ENCODE results near the gene TSPAN15.

Gene TSPAN15

DNA sequence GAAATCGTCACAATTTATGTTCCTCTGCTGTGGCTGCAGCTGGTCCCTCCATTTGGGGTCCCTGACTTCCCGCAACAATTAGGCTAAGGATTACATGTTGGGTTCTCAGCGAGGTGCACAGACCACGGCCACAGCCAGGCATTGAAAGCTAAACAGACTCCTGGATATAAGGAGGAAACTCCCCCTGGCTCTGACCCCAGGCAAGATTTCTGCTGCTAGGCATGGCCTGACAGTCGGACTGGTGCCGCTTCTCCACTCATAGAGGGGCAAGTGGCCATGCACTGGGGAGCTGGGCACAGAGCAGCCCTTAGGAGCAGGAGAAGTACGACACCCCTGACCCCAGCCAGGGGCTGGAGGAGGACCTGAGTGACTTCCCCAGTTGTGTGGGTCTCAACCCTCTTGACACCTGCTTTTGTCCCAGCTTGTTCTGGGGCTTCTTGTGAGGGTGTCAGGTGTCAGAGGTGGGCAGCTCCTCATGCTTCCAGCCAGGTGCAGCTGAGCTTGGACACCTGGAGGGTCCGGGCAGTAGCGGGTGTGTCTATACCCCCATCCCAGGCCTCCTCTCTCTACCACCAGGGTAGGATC, 38.3 kb downstream of the TSPAN15 start:
- FAIRE-seq = no peak

- no peak for FAIRE-seq
Observed at GRCh38 chr10:69490876-69491275, 39.6 kb downstream of the TSPAN15 start.

- no peak for FAIRE-seq
Observed at GRCh38 chr10:69491611-69492010, 40.3 kb downstream of the TSPAN15 start.

GRCh38 chr10:69492091-69492745, 41.0 kb downstream of the TSPAN15 start:
- FAIRE-seq = no peak

- no peak for FAIRE-seq
Observed at GRCh38 chr10:69492746-69493462, 41.6 kb downstream of the TSPAN15 start.

DNA sequence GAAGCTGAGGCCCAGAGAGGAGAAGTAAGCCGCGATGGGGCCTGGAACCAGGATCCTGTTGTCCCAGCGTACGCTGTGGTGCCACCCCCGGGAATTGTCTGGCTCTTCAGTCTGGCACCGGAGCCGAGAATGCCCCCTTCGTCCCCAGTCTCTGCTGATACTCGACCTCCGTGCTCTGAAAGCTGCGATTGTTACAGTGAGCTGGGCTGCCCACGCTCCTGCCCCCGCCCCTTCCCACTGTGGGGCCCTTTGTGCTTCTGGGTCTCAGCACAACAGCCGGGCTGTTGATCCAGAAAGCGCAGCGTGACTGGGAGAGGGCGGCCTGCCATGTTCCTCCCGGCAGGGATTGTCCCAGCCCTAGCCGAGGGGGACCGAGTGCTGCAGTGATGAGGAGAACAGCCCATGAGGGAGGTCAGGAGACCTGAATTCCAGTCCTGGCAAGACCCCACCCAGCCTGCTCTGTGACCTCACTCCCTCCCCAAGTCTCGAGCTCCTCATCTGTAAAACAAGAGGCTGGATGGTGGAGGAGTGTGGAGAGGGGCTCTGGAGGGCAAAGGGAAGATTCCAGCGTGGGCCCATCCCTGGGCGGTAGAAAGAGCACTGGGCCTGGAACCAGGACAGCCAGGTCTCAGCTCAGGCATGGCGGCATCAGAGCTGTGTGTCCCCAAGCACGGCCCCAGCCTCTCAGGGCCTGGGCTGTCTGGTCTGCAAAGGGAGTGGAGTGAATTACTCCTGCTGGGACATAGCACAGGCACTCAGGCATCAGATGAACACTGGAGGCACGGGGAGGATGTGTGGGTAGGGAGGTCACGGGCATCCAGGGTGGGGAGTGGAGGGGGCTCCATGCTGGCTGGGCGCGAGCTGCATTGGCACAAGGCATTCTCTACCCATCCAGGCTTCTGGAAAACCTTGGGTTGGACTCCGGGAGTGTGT, 43.6 kb downstream of the TSPAN15 start:
- no peak for FAIRE-seq

GRCh38 chr10:69495666-69496065, 44.4 kb downstream of the TSPAN15 start:
- FAIRE-seq = no peak

DNA sequence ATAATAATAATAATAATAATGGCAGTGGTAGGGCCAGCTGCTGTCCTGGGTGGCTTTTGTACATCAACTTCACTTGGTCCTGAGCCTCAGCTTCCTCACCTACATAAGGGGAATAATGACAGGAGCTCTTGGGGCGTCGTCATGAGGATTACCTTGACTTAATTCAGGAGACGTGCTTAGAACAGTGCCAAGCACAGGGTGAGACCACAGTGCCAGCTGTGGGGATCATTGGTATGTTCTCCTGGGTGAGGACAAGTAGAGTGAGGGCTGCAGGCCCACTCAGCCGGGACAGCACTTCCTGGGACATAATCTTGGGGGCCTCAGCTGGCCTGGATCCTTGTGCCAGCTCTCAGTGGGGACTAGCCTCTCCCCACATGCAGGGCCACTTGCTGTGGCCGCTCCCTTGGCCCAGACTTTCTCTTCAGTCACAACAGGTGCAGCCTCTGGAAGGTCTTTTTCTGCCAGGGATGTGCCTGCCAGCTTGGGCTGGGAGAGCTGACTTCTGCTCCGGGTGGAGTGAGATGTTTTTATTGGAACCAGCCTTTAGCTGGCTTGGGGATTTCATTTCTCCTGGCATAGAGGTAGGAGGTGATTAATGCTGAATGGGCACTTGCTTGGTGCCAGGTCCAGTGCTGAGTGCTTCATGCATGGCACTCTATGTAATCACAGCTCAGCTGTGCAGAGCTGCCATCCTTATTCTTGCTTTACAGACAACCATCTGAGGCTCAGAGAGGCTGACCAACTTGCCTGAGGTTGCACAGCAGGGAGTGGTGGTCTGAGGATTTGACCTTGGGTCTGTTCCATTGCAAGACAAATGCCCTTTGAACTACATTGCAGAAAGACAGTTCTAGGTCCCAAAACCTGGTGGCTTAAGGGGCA, 45.3 kb downstream of the TSPAN15 start:
- FAIRE-seq = no peak

DNA sequence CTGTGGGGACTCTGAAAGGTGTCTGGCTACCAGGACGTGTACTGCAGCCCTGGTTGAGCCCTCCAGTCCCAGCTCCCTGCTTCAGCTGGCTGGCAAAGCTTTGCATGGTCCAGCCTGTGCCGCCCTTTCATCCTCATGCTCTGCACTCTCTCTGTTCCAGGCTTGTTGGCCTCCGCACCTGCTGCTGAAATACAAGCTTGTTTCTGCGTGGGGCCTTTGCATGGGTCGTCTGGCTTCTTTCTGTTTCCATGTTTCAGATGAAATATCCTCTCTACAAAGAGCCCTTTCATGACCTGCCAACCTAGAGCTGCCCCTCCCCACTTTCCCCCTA, 45.9 kb downstream of the TSPAN15 start:
- FAIRE-seq = no peak

GRCh38 chr10:69497611-69498390, 46.5 kb downstream of the TSPAN15 start:
- FAIRE-seq = no peak

GRCh38 chr10:69498711-69499471, 47.6 kb downstream of the TSPAN15 start:
- FAIRE-seq = no peak

- FAIRE-seq = no peak
Observed at GRCh38 chr10:69499726-69500689, 48.7 kb downstream of the TSPAN15 start.

GRCh38 chr10:69500864-69501468, 49.7 kb downstream of the TSPAN15 start:
- no peak for FAIRE-seq

DNA sequence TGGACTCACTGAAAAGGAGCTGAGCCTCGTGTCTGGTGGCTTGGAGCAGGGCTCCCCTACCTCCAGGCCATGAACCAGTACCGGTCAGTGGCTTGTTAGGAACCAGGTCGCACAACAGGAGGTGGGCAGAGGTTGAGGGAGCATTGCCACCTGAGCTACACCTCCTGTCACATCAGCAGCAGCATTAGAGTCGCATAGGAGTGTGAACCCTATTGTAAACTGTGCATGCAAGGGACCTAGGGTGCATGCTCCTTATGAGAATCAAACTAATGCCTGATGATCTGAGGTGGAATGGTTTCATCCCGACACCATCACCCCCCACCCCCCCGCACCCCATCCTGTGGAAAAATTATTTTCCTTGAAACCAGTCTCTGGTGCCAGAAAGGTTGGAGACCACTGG, 50.4 kb downstream of the TSPAN15 start:
- FAIRE-seq = no peak

- no peak for FAIRE-seq
Observed at GRCh38 chr10:69502589-69502988, 51.3 kb downstream of the TSPAN15 start.

GRCh38 chr10:69503001-69503895, 52.0 kb downstream of the TSPAN15 start:
- no peak for FAIRE-seq

DNA sequence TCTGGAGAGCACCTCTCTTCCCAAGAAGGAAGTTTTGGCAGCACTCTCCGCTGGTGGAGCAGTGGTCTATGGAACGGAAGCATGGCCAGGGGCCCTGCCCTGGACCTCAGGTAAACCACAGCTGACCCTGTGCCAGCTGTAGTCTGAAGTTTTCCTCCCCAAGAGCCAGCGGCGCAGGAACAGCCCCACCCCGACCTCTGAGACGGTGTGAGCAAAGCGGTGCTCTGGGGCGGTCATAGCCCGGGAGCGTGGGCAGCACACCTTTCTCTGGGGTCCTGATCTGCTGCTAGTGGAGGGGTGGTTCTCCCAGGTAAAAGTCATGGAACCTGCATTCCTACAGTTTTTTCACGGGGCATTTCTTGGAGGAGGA, 52.6 kb downstream of the TSPAN15 start:
- FAIRE-seq = no peak

Measured in colon (tissue), 2 donors.